ENCODE measurements around the gene DNAJC28. TPM values are rescaled to one million over a fixed set of nuclear protein-coding genes. Genes with fewer than 3 reads are reported as not detected.

Gene DNAJC28
- polyA plus RNA-seq, 1 of the 3 experiments (the other 2 are of a cell fraction): 0.58 TPM

DNA sequence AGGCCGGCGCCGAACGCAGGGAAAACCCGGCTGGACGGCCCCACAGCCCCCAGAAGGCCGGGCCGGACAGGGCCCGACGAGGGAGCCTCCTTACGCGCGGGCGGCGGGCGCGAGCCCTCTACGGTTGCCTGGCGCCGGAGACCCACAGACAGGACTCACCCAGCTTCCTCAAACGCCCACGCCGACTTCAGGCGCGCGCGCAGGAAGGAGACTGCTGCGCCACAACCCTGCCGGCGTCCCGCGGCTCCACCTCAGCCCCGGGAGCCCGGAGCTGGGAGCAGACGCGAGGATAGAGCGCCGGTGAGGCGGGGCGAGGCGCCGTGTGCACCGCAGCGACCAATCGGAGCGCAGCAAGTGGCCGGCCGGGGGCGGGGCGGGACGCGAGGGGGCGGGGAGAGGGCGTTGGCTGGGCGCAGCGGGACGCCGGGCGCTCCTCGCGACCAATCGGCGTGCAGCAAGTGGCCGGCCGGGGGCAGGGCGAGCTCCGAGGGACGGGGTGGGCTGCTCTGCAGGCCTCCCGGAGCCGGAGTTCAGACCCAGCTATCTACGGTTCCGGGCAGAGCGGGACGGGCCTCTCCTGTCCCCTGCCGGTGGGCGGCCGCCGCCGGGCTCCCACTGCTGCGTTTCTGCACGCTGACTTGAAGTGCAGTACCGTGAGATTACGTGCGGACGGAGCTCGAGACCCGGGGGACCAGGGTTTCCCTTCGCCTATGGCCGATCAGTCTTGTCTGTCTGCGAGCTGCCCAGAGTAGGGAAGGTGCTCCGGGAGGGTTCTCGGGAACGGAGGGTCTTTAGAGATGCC lies 11.6 kb downstream of the DNAJC28 start, which contains the start of gene TMEM50B (continued):
- TF ChIP-seq, protein P1, sequence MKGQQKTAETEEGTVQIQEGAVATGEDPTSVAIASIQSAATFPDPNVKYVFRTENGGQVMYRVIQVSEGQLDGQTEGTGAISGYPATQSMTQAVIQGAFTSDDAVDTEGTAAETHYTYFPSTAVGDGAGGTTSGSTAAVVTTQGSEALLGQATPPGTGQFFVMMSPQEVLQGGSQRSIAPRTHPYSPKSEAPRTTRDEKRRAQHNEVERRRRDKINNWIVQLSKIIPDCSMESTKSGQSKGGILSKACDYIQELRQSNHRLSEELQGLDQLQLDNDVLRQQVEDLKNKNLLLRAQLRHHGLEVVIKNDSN (IDR thresholded peaks at IDR 0.05; ENCODE audit: borderline replicate concordance, low read depth): no peak
- no peak for TF ChIP-seq JUND (IDR thresholded peaks at IDR 0.05)
- TF ChIP-seq NFIC (IDR thresholded peaks at IDR 0.05; ENCODE audit: borderline replicate concordance): no peak
- no peak for TF ChIP-seq FOXM1 (IDR thresholded peaks at IDR 0.05; ENCODE audit: low read depth)
- 0 out of 2 replicates have a peak, but pooled peaks have one; percentile 22 for TF ChIP-seq ELF1 (IDR thresholded peaks at IDR 0.05)
- TF ChIP-seq, protein P2, sequence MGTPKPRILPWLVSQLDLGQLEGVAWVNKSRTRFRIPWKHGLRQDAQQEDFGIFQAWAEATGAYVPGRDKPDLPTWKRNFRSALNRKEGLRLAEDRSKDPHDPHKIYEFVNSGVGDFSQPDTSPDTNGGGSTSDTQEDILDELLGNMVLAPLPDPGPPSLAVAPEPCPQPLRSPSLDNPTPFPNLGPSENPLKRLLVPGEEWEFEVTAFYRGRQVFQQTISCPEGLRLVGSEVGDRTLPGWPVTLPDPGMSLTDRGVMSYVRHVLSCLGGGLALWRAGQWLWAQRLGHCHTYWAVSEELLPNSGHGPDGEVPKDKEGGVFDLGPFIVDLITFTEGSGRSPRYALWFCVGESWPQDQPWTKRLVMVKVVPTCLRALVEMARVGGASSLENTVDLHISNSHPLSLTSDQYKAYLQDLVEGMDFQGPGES (IDR thresholded peaks at IDR 0.05; ENCODE audit: low read depth, low read length): no peak
- peak; percentile 51 for TF ChIP-seq NRF1 (IDR thresholded peaks at IDR 0.05; ENCODE audit: low read depth, low read length)
- TF ChIP-seq GABPA (IDR thresholded peaks at IDR 0.05; ENCODE audit: low read depth): no peak; the same call in 1 of the 2 replicates
- TF ChIP-seq POLR2AphosphoS5 (IDR thresholded peaks at IDR 0.05; ENCODE audit: low read depth, low read length): peak; percentile 84
- TF ChIP-seq, protein P3, sequence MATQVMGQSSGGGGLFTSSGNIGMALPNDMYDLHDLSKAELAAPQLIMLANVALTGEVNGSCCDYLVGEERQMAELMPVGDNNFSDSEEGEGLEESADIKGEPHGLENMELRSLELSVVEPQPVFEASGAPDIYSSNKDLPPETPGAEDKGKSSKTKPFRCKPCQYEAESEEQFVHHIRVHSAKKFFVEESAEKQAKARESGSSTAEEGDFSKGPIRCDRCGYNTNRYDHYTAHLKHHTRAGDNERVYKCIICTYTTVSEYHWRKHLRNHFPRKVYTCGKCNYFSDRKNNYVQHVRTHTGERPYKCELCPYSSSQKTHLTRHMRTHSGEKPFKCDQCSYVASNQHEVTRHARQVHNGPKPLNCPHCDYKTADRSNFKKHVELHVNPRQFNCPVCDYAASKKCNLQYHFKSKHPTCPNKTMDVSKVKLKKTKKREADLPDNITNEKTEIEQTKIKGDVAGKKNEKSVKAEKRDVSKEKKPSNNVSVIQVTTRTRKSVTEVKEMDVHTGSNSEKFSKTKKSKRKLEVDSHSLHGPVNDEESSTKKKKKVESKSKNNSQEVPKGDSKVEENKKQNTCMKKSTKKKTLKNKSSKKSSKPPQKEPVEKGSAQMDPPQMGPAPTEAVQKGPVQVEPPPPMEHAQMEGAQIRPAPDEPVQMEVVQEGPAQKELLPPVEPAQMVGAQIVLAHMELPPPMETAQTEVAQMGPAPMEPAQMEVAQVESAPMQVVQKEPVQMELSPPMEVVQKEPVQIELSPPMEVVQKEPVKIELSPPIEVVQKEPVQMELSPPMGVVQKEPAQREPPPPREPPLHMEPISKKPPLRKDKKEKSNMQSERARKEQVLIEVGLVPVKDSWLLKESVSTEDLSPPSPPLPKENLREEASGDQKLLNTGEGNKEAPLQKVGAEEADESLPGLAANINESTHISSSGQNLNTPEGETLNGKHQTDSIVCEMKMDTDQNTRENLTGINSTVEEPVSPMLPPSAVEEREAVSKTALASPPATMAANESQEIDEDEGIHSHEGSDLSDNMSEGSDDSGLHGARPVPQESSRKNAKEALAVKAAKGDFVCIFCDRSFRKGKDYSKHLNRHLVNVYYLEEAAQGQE (IDR thresholded peaks at IDR 0.05; ENCODE audit: low read depth, low read length): peak; percentile 55; the same call in 1 of the 2 replicates
- no peak for TF ChIP-seq FOXJ3 (CRISPR knock-in tag; IDR thresholded peaks at IDR 0.05)
- TF ChIP-seq, protein P4, sequence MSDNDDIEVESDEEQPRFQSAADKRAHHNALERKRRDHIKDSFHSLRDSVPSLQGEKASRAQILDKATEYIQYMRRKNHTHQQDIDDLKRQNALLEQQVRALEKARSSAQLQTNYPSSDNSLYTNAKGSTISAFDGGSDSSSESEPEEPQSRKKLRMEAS (IDR thresholded peaks at IDR 0.05; ENCODE audit: low read depth): peak; percentile 6; the same call in 1 of the 2 replicates
- TF ChIP-seq FOSL2 (IDR thresholded peaks at IDR 0.05; ENCODE audit: borderline replicate concordance, low read depth): no peak
- peak; percentile 43 for TF ChIP-seq RAD21 (IDR thresholded peaks at IDR 0.05; ENCODE audit: low read length)
- peak; percentile 46; the same call in 1 of the 2 replicates for TF ChIP-seq SIN3A (IDR thresholded peaks at IDR 0.05; ENCODE audit: borderline replicate concordance, low read depth, low read length)
- TF ChIP-seq, protein P5, sequence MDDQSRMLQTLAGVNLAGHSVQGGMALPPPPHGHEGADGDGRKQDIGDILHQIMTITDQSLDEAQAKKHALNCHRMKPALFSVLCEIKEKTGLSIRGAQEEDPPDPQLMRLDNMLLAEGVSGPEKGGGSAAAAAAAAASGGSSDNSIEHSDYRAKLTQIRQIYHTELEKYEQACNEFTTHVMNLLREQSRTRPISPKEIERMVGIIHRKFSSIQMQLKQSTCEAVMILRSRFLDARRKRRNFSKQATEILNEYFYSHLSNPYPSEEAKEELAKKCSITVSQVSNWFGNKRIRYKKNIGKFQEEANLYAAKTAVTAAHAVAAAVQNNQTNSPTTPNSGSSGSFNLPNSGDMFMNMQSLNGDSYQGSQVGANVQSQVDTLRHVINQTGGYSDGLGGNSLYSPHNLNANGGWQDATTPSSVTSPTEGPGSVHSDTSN (IDR thresholded peaks at IDR 0.05): no peak
- TF ChIP-seq TCF12 (IDR thresholded peaks at IDR 0.05): no peak; the same call in 1 of the 2 replicates
- TF ChIP-seq CHD2 (IDR thresholded peaks at IDR 0.05; ENCODE audit: low read length, partially characterized antibody): peak; percentile 88
- TF ChIP-seq YY1 (IDR thresholded peaks at IDR 0.05; ENCODE audit: low read depth): peak; percentile 59
- no peak for TF ChIP-seq RFX5 (IDR thresholded peaks at IDR 0.05; ENCODE audit: low read length)

Data from SK-N-SH (cell line).